Thyroid gland (tissue), 4 donors: ENCODE results near the gene KCNMA1. TPM values are rescaled to one million over a fixed set of nuclear protein-coding genes. Genes with fewer than 3 reads are reported as not detected.
A peak's percentile ranks its signal among the peaks of the same experiment; 100 is the strongest.

Source experiments
- DNase-seq, 2 donors: peaks; one replicate each; pipeline ENCODE4 v3.0.0-alpha.2; 2019
- H3K27ac ChIP-seq, 3 donors: fragments of 200-600 bp; sonication (generic); 1 replicate in 2 of 3; 2 replicates in 1 of 3; pipeline ENCODE4 v1.5.1; 2016 to 2019; ENCODE audit warnings: mild to moderate bottlenecking in 1 of 3, moderate library complexity in 1 of 3
- H3K27me3 ChIP-seq: fragments of 200-600 bp; sonication (generic); one replicate; pipeline ENCODE4 v1.5.1; 2019
- H3K36me3 ChIP-seq, 2 donors: fragments of 200-600 bp; sonication (generic); one replicate each; pipeline ENCODE4 v1.5.1; 2016 to 2019
- H3K4me1 ChIP-seq, 2 donors: fragments of 200-600 bp; sonication (generic); one replicate each; pipeline ENCODE4 v1.5.1; 2017 to 2019
- H3K4me3 ChIP-seq, 3 donors: fragments of 200-600 bp; sonication (generic); replicated peaks in 1 of 3; 1 replicate in 2 of 3; 2 replicates in 1 of 3; pipeline ENCODE4 v1.5.1; 2016; ENCODE audit warnings: mild to moderate bottlenecking in 1 of 3
- H3K9me3 ChIP-seq: fragments of 200-600 bp; sonication (generic); one replicate; pipeline ENCODE4 v1.5.1; 2017
- POLR2A ChIP-seq, 2 donors: fragments of 450-650 bp; IDR thresholded peaks; one replicate each; pipeline ENCODE4 v1.6.1; 2017; ENCODE audit warnings: antibody characterized with exemption in 2 of 2, mild to moderate bottlenecking in 2 of 2, moderate library complexity in 1 of 2
- WGBS, 2 donors: methylation state at CpG; one replicate each; pipeline ENCODE4 v1.1.5; 2017; 5-methylcytosine and 5-hydroxymethylcytosine counted together
- intact Hi-C: fragments of 100-400 bp; cut with DNase I; formaldehyde crosslinking; loops from one replicate; pipeline ENCODE4 v1.15.1; 2023
- total RNA-seq, 4 donors: library from RNA; depleted of rRNA; stranded (reverse); fragments of >200 nt; gene quantifications; one replicate each; pipeline ENCODE4 v1.2.3, GENCODE V29; 2016
- TF ChIP-seq, protein P1 (sequence below), 6 experiments: fragments of 200-600 bp in 3 of 6; fragments of 450-650 bp in 3 of 6; sonication (generic) in 3 of 6; IDR thresholded peaks; one replicate each; pipeline ENCODE4 v1.5.1; 2016 to 2019; ENCODE audit warnings: antibody characterized with exemption in 6 of 6, mild to moderate bottlenecking in 2 of 6, inconsistent platforms in 1 of 6, moderate library complexity in 1 of 6

The KCNMA1 gene
- total RNA-seq, 4 donors from 2014 or later: 2.5 to 5.1 (median 3.6) TPM

DNA sequence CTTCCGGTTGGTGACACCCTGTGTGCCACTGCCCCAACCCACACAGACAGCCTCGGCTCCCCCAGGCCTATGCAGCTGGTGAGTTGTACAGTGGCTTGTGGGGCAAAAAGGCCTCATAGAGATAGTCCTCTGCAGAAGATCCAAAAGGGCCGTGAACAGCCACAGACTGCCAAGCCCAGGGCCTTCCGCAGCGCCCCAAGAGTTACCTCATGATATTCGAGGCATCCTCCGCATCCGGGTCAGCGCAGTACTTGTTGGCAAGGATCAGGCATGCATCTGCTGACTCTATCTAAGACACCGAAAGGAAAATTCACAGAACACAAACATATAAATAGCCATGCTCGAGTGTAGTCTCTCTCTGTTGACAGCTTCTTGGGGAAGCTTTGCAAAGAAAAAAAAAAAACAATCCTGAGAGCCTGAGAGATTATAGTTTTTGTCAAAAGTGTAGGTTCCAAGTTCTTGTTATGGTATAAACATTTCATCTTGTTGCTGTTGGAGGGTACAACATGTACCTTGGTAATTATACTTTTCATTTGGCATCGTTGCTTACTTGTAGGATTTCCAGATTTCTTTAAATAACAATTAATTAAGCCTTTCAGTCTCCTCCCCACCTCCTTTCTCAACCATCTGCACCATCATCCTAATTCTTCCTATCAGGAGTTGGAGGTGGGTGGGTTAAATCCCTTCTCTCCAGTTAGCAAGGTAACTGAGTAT is 553.0 kb downstream of the KCNMA1 start:
- H3K36me3 ChIP-seq: no peaks in the 10 kb centered on the region
- no peaks in the 10 kb centered on the region for H3K27me3 ChIP-seq
- WGBS, 2 donors: 65 to 78% methylated on average over 12 of the region's 12 CpGs
- intact Hi-C loops: no loop called here
- no peaks in the 10 kb centered on the region for H3K9me3 ChIP-seq
- DNase-seq: no peak
- no peak overlapping the region for H3K4me3 ChIP-seq
- TF ChIP-seq, protein P1, sequence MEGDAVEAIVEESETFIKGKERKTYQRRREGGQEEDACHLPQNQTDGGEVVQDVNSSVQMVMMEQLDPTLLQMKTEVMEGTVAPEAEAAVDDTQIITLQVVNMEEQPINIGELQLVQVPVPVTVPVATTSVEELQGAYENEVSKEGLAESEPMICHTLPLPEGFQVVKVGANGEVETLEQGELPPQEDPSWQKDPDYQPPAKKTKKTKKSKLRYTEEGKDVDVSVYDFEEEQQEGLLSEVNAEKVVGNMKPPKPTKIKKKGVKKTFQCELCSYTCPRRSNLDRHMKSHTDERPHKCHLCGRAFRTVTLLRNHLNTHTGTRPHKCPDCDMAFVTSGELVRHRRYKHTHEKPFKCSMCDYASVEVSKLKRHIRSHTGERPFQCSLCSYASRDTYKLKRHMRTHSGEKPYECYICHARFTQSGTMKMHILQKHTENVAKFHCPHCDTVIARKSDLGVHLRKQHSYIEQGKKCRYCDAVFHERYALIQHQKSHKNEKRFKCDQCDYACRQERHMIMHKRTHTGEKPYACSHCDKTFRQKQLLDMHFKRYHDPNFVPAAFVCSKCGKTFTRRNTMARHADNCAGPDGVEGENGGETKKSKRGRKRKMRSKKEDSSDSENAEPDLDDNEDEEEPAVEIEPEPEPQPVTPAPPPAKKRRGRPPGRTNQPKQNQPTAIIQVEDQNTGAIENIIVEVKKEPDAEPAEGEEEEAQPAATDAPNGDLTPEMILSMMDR (IDR thresholded peaks at IDR 0.05): no peak
- TF ChIP-seq POLR2A (IDR thresholded peaks at IDR 0.05): no peak
- no peaks in the 10 kb centered on the region for H3K4me1 ChIP-seq
- H3K27ac ChIP-seq: no peak overlapping the region

DNA sequence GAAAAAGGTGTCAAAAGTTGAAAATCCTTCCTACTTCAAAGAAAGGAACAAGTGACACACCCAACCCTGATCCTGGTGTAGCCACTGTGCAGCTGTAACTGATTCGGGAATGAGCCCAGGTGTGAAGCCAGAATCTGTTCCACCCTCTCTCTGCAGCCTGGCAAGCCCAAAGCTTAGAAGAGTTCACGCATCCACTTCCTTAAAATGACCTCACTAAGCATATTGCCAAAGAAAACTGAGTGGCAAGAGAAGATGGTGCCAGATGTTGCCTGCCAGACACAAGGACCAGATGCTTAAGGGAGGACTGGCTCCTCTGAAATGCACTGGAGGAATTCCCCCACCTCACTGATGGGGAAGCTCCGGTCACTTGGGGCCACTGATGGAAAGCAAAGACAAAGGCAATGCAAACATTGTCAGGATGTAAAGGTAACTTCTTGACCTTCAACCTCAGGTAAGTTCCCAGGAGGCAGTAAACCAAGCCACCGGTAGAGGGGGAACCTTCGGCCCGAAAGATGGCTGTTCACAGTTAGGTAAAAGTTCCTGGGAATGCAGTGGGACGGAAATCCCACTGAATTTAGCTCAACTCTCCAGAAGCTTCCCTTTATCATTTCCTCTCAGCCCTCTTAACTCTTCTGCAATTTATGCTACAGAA is 554.9 kb downstream of the KCNMA1 start:
- no peaks in the 10 kb centered on the region for H3K36me3 ChIP-seq
- intact Hi-C loops: no loop called here
- 62 to 65% methylated on average over 7 of the region's 7 CpGs for WGBS, 2 donors
- H3K27me3 ChIP-seq: no peaks in the 10 kb centered on the region
- TF ChIP-seq, protein P1 (IDR thresholded peaks at IDR 0.05): peak in 1 of 6 experiments; percentile 18
- no peak for TF ChIP-seq POLR2A (IDR thresholded peaks at IDR 0.05)
- DNase-seq: no peak
- H3K4me3 ChIP-seq: no peak overlapping the region
- no peaks in the 10 kb centered on the region for H3K4me1 ChIP-seq
- H3K9me3 ChIP-seq: no peaks in the 10 kb centered on the region
- H3K27ac ChIP-seq: no peak overlapping the region

DNA sequence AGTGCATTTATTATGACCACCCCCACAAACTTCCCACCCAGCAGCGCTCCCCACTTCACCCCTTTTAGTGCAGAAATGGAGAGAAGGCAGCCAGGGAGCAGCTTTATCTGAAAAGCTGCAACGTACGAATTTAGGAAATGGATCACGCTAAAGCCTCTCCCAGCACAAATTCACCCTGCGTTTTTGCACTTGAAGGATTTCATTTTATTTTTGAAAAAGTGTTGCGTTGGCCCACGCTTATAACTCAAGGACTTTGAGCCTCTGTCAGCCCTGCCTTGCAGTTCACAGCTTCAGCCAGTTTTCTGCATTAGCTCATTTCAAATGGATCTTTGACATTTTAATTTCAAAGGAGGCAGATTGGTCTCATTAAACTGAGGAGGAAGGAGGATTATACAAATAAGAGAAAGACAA is 556.1 kb downstream of the KCNMA1 start:
- intact Hi-C loops: no loop called here
- no peaks in the 10 kb centered on the region for H3K9me3 ChIP-seq
- 87 to 91% methylated on average over 7 of the region's 7 CpGs for WGBS, 2 donors
- H3K4me3 ChIP-seq: no peak overlapping the region
- no peaks in the 10 kb centered on the region for H3K27me3 ChIP-seq
- H3K4me1 ChIP-seq: no peaks in the 10 kb centered on the region
- TF ChIP-seq POLR2A (IDR thresholded peaks at IDR 0.05): no peak
- TF ChIP-seq, protein P1 (IDR thresholded peaks at IDR 0.05): no peak
- H3K27ac ChIP-seq: no peak overlapping the region
- DNase-seq: no peak
- no peaks in the 10 kb centered on the region for H3K36me3 ChIP-seq

DNA sequence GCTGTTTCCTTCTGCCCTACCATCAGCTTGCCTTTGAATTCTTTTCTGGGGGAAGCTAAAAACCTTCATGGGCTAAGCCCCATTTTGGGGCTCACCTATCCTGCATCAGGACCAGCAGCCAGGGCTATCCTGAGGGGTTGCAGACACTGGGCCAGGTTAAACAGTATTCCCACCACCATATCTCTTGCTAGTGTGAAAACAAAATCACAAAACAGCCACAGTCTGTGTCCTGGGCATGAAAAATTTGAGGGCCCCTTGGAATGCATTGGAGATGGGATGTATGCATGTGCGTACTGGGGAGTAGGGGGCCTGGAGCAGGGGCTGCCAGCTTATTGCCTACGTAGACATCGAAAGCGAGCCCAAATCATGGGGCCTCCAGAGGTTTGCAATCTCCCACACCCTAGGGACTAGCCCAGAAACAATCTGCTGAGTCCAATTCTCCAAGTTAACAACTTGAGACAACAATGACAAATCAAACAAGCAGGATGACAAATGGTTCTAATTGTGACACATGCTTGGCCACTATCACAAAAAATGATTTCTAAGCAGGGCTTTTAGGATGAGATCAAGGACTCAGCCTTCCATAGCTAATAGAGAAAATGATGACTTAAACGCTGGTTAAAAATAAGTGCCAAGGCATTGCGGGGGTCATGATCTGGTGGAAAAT is 557.1 kb downstream of the KCNMA1 start:
- Histone ChIP-seq H3K4me3 (no peak overlapping the region), H3K27ac (no peak overlapping the region), H3K36me3 (no peaks in the 10 kb centered on the region), H3K27me3 (no peaks in the 10 kb centered on the region), H3K4me1 (no peaks in the 10 kb centered on the region), H3K9me3 (no peaks in the 10 kb centered on the region)
- 83 to 89% methylated on average over 6 of the region's 6 CpGs for WGBS, 2 donors
- intact Hi-C loops: no loop called here
- TF ChIP-seq, protein P1 (IDR thresholded peaks at IDR 0.05): no peak
- TF ChIP-seq POLR2A (IDR thresholded peaks at IDR 0.05): no peak
- no peak for DNase-seq
